ENCODE data around the gene ASTN2.
"Not testable (repeated sequence)": the region's sequence is repeated elsewhere in the genome, so short reads cannot be mapped to it uniquely, and the experiment has no call there.

ASTN2 gene

DNA sequence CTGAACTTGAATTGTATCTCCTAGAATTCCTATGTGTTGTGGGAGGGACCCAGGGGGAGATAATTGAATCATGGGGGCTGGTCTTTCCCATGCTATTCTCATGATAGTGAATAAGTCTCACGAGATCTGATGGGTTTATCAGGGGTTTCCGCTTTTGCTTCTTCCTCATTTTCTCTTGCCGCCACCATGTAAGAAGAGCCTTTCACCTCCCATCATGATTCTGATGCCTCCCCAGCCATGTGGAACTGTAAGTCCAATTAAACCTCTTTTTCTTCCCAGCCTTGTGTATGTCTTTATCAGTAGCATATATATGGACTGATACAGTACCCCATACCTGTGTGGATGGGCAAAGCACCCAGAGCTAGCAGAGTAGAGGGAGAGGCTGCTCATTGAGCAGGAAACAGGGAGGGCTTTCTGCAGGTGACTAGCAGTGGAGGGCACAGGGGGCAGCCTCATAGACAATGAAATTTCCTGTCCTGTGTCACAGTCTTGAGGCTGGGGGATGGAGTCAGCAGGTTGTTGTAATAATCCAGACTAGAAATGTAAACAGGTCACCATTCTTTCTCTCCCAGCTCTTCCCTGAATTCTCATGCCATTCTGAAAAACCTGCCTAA lies 496.9 kb downstream of the ASTN2 start:
- not testable (repeated sequence) for DNase-seq (ENCODE audit: low spot score)

DNA sequence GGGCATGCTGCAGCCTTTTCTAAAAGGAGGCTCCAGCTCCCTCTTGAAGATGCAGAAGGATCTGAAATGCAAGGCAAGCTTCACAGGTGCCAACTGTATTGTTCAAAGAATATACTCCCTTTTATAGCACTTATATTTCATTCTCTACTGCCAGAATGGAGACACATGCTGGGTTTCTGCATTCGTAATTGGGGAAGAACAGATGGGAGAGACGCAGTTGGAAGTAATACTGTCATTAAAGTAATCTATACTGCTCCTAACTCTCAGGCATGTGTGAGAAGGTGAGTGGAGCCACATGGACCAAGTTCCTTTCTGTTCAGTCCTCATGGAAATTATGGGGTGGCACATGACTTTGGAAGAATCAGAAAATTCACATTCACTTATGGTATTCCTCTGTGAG lies 501.3 kb downstream of the ASTN2 start:
- no peak for DNase-seq (ENCODE audit: low spot score)

DNA sequence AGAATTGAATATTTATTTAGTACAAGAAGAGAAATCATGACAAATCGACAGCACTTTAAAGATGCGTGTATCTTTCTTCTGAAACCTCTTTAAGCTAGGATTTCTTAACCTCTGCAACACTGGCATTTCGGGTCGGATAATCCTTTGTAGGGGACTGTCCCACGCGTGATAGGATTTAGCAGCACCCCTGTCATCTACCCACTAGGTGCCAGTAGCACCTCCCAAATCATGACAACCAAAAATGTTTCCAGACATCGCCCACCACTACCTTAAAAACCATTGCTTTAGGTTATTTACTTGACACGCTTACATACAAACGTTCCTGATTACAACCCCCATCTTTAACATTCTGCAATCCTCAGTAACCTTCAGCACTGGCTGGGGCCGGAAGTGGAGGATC lies 504.7 kb downstream of the ASTN2 start:
- no peak for DNase-seq (ENCODE audit: low spot score)

GRCh38 chr9:116907989-116908388 lies 506.9 kb downstream of the ASTN2 start:
- DNase-seq (ENCODE audit: low spot score), result no peak

DNA sequence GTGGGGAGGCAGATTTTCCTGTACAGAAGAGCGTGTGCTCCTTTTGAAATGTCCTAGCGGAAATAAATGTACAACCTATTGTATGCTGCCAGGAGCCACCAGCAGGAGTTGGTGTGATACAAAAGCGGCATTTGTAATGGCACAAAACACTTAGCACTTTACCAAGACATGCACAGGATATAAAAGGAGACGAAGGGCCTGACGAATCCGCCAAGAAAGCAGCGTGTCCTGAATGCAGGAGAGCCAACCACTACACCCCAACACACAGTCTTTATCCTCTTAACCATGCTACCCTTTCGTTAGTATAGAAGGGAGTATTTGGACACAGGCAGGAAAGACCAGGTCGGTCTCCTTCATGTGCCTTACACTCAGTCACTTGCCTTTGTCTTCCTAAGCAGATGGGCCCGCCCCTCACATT lies 509.7 kb downstream of the ASTN2 start:
- no peak for DNase-seq (ENCODE audit: low spot score)

DNA sequence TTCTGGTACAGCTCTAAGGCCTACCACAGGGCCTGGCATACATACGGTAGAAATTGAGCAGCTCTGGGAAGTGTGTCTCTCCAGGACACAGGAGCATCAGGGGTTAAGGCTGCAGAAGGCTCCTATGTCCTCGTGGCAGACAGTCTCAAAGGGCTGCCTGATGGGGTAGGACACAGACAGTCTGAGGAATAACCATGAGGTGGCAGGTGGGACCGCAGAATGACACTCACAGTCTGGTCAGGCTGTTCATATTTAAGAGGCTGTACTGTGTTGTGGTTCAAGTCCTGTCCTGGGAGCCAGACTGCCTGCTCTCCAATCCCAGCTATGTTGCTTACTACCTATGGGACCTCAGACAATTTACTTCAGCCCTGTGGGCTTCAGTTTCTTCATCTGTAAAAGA lies 510.7 kb downstream of the ASTN2 start:
- no peak for DNase-seq (ENCODE audit: low spot score)

DNA sequence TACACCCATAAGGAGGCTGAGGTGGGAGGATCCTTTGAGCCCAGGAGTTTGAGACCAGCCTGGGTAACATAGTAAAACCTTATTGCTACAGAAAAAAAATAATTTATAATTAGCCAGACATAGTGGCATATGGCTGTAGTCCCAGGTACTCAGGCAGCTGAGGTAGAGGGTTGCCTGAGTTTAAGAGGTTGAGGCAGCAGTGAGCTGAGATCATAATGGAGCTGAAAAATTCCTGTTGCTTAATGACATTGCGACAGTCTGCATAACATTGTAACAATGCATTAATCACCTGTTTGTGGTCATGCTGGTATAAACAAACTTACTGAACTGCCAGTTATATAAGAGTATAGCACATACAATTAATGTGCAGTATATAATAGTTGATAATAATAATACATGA lies 513.6 kb downstream of the ASTN2 start:
- DNase-seq (ENCODE audit: low spot score), result no peak

GRCh38 chr9:116900543-116900942 lies 514.3 kb downstream of the ASTN2 start:
- no peak for DNase-seq (ENCODE audit: low spot score)

DNA sequence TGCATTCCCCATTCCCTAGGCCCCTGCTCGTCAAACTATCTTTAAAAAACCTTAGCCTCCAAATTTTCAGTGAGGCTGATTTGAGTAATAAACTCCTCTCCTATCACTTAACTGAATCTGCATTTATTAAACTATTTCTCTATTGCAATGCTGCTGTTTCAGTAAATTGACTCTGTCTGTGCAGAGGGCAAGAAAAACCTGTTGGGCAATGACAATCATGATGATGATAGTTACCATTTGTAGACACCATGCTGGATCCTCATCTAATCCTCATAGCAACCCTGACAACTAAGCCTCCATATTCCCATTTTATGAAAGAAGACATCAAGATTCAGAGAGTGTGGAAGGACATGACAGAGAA lies 514.9 kb downstream of the ASTN2 start:
- DNase-seq (ENCODE audit: low spot score), result no peak

DNA sequence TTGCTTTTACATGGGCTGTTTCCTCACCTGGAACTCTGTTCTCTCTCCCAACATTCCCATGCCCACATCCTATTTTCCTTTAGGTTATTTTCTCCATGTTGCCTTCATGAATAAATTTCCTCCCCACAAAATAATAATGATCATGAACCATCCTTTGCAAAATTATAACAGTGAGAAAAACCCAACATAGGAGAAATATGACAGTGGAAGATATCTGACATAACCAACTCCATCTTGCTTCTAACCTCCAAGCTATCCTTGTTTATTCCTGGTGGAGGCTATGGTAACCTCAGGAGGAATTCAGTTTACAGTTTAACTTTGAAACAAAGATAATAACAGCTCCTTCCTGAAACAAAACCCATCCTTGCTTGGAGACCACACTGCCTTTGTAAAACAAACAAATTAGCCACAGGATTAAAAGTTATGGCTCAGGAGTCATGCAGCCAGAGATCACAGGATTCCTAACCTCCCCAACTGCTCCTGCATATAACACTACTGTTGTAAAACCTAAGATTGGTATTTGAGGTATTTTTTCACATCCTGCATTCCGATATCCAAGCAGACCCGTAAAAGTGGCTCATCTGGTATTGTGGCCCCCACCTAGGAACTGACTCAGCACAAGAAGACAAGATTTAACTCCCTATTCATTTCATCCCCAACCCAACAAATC lies 515.4 kb downstream of the ASTN2 start:
- no peak for DNase-seq (ENCODE audit: low spot score)

DNA sequence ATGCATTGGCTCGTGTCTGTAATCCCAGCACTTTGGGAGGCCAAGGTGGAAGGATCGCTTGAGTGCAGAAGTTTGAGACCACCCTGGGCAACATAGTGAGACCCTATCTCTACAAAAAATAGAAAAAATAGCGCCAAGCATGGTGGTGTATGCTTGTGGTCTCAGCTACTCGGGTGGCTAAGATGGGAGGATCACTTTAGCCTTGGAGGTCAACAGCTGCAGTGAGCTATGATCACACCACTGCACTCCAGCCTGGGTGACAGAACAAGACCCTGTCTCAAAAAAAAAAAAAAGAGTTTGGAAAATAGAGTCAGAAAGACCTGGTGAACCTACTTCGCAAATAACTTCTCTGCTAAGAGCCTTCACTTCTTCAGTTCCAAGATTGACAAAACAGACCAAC lies 516.7 kb downstream of the ASTN2 start:
- DNase-seq (ENCODE audit: low spot score), result not testable (repeated sequence)

GRCh38 chr9:116897201-116897600 lies 517.7 kb downstream of the ASTN2 start:
- no peak for DNase-seq (ENCODE audit: low spot score)

DNA sequence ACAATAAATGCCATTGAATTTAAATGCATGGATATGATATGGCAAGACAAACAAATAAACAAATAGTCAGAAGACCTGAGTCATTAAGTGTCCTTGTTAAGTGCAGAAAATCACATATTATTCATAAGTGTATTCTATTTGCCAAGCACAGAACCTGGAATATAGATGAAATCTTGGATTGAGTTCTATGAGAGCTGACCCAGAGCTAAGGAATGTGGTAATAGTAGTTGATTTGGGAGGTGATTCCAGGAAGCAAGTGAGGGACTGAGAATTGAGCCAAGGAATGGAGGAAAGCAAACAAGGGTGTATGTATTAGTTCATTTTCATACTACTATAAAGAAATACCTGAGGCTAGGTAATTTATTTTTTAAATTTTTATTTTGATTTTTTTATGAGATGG lies 518.9 kb downstream of the ASTN2 start:
- DNase-seq (ENCODE audit: low spot score), result no peak

- DNase-seq (ENCODE audit: low spot score), result no peak
Observed at GRCh38 chr9:116891424-116891823, 523.4 kb downstream of the ASTN2 start.

DNA sequence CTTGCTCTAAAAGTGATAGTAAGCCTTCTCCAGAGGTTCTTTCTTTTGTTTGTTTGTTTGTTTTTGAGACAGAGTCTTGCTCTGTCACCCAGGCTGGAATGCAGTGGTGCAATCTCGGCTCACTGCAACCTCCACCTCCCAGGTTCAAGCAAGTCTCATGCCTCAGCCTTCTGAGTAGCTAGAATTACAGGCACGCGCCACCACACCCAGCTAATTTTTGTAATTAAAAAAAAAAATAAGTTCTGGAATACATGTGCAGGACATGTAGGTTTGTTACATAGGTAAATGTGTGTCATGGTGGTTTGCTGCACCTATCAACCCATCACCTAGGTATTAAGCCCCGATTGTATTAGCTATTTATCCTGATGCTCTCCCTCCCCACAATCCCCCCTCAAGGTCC lies 526.4 kb downstream of the ASTN2 start:
- DNase-seq (ENCODE audit: low spot score), result not testable (repeated sequence)

GRCh38 chr9:116888066-116888465 lies 526.8 kb downstream of the ASTN2 start:
- DNase-seq (ENCODE audit: low spot score), result no peak

DNA sequence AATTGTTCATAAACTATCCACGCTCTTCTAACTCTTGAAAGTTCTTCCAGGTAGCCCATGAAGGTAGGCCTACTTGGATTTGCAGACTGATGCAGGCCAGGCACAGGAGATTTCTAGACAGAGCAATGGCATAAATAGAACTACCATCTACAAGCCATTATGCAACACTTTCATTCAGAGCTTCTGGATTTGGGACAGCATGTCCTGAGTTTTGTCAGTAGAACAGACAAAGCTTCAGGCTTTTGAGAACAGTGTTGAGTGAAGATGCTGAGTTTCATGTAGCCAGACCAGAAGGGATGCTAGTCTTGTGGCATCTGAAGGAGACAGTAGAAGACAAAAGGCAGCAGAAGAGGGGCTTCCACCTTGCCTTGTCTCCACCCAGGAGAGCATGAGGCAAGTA lies 531.2 kb downstream of the ASTN2 start:
- no peak for DNase-seq (ENCODE audit: low spot score)

DNA sequence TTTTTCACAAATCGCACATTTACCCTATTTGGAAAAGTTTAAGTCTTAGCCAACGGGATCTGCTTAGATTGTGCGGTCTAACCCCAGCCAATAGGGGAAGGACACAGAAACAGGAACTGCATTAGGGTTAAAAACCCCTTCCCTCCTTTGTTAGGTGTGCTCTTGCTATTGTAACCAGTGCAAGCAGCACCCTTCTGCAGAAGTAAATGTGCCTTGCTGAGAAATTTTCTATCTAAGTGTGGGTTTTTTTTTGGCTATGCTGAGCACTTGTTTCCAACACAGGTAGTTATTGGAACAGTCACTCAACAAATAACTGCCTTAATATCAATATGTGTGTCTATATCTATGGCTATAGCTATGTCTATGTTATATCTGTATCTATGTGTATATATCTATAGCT lies 537.8 kb downstream of the ASTN2 start:
- no peak for DNase-seq (ENCODE audit: low spot score)

DNA sequence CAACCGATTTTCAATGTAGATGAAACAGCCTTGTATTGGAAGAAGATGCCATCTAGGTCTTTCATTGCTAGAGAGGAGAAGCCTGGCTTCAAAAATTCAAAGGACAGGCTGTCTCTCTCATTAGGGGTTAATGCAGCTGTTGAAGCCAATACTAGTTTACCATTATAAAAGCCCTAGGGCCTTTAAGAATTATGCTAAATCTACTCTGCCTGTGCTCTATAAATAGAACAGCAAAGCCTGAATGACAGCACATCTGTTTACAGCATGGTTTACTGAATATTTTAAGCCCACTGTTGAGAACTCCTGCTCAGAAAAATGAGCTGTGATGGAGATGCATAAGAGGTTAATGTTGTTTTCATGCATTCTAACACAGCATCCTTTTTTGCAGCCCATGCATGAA lies 539.3 kb downstream of the ASTN2 start:
- DNase-seq (ENCODE audit: low spot score), result no peak

- no peak for DNase-seq (ENCODE audit: low spot score)
Observed at GRCh38 chr9:116873937-116874914, 540.6 kb downstream of the ASTN2 start.

DNA sequence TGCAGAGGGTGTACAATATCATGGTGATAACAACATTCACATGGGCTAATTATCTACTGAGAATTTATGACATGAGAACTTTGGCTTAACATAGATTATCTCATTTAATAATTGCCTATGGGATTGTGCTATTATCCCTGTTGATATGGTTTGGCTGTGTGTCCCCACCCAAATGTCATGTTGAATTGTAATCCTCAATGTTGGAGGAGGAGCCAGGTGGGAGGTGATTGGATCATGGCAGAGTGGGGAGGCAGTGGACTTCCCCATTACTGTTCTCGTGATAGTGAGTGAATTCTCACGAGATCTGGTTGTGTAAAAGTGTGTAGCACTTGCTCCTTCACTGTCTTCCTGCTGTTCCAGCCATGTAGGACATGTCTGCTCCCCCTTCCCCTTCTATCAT lies 541.4 kb downstream of the ASTN2 start:
- DNase-seq (ENCODE audit: low spot score), result no peak

DNA sequence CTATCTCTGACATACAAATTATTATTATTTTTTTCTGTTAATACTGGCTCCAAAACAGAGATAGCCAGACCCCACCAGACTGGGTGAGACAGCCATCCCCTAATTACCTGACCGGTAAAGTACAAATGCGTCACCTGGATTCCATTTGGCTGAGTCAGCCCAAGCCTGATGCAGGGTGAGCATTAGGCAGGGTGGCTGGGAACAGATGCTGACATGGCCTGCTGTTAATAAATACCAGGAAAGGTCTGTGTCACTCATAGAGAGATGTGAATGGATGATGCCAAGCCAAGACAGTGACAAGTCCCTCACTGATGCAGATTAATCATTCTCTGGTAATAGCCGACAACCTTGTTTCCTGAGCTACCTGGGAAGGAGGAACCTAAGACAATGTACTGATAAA lies 544.3 kb downstream of the ASTN2 start:
- no peak for DNase-seq (ENCODE audit: low spot score)

DNA sequence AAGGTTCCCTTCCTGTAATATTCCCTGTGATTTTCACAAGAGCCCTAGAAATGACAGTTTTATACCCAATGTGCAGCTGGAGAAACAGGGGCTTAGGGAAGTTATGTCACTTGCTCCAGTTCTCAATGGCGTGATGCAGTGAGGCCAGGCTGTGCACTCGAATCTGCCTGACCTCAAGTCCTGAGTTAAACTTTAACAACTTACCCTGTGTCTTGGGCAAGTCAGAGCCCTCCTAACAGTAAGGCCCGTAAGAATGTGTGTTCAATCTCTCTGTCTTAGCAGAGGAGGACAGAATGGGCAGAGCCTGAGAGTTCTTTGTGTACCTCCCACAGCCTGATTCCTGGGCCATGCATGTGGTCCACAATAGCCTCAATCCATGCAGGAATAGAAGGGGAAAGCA lies 546.7 kb downstream of the ASTN2 start:
- DNase-seq (ENCODE audit: low spot score), result no peak

All from COLO829 (cell line).